ENCODE results near the gene NPAS3.

The NPAS3 gene

GRCh38 chr14:33602396-33602795 is 663.7 kb downstream of the NPAS3 start:
- DNase-seq, result no peak

DNA sequence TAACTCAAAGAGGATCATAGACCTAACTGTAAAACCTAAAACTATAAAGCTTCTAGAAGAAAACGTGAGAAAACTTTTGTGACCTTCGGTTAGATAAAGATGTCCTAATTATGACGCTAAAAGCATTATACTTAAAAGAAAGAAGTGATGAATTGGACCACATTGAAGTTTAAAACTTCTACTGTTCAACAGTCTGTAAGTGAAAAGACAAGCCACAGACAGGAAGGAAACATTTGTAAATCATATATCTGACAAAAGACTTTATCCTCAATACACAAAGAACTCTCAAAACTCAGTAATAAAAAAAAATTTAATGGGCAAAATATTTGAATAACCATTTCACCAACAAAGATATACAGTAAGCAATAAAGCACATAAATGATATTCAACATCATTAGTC is 667.9 kb downstream of the NPAS3 start:
- DNase-seq, result no peak

DNA sequence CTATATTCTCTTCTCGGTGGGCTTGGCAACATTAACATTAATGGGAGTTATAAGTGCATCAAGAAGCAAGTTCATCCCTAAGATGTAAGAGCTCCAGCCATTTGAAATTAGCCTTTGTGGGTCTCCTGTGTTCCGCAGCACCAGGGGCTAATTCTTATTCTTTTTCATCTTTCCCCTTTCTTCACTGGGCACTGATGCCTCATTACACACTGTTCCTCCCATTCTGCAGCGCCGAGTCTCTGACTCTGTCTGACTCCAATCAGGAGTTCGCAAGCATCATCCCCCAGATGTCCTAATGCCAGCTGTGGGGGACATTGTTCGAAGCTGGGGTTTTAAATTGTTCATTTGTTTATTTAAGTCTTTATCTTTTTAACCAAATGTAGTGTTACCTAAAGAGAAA is 670.9 kb downstream of the NPAS3 start:
- no peak for DNase-seq

- DNase-seq, result no peak
Observed at GRCh38 chr14:33610121-33610520, 671.4 kb downstream of the NPAS3 start.

- DNase-seq, result no peak
Observed at GRCh38 chr14:33611405-33612196, 672.9 kb downstream of the NPAS3 start.

DNA sequence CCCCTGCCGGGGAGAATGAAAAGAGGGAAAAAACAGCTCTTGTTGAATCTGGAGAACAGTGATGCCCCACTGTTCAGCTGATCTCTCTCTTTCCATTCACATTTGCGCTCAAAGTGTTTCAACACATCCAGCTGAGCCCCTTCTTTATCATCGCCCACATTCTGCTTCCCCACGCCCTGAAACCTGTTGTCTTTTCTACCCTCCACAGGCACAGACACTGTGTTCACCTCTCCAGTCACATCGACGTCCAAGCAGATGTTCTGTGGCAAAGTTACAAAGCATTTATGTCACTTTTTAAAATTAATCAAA is 673.5 kb downstream of the NPAS3 start:
- DNase-seq, result no peak

DNA sequence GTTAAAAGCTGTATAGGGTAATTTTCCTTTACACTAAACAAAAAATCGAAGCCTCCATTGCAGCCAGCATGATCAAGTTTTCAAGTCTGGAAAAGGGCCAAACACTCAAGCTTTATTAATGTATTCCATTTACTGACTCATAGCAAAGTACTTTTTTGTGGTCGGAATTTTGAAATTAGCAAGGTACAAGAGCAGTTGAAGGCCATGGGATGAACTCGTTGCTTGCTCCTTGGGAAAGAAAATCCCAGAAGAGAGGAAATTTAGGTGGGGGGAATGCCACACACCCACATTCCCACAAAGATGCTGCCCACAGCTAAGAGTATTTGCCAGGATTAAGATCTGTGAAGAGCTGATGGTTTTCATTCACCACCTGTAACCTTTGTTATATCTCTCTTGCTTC is 678.5 kb downstream of the NPAS3 start:
- no peak for DNase-seq

- DNase-seq, result no peak
Observed at GRCh38 chr14:33618361-33619105, 679.9 kb downstream of the NPAS3 start.

- DNase-seq, result no peak
Observed at GRCh38 chr14:33622496-33622895, 683.8 kb downstream of the NPAS3 start.

DNA sequence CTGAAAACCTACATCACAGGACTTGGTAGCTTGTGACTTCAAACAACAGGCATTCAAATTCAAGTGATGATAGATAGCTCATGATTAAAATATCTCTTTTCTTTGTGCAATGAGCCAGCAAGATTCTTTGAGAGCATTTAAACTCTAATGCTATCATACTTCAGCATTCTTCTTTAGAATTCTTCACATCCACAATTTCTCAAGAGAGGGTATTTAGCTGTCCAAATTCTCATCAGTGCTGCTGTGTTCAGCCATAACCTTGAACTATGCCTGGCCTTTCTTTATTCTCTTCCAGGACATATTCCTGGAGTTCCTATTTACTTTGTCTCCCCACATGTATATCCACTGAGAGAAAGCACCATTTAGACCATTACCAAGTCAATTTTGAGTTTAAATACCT is 691.1 kb downstream of the NPAS3 start:
- DNase-seq, result no peak

GRCh38 chr14:33631021-33631420 is 692.3 kb downstream of the NPAS3 start:
- DNase-seq, result no peak

DNA sequence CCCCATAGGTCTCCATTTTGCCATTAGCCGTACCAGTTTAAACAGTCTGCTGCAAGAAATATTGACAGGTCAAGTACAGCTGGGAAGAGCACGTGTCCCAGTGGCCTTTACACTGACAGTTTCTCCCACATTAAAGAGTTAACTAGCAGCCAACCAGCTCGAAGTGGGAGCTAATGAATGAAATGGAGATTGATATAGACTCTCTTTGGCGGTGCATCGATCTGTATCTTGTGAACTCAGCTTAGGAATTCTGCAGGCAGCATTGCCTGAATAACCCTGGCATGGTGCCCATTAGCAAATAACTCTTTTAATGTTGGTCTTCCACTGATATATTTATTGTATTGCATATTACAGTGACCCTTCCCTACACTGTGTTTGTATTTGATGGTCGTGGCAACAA is 692.8 kb downstream of the NPAS3 start:
- DNase-seq, result no peak

DNA sequence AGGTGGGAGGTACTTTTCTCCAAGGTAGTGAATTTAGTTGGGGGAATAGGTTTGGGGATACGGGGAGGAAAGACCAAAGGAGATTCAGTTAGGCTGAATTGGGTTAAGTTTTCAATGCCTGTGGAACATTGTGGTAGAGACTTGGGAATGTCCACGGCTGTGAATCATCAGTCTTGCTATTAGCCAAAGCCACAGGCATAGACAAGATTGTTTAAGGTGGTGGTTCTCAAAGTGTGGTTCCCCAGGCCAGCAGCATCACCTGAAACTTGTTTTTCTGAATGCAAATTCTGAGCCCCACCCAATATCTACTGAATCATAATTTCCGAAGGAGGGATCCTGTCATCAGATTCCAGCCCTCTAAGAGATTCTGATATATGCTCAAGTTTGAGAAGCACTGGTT is 696.0 kb downstream of the NPAS3 start:
- no peak for DNase-seq

GRCh38 chr14:33636716-33637115 is 698.0 kb downstream of the NPAS3 start:
- DNase-seq, result no peak

GRCh38 chr14:33642080-33642479 is 703.4 kb downstream of the NPAS3 start:
- DNase-seq, result no peak

- DNase-seq, result no peak
Observed at GRCh38 chr14:33642691-33643244, 704.1 kb downstream of the NPAS3 start.

DNA sequence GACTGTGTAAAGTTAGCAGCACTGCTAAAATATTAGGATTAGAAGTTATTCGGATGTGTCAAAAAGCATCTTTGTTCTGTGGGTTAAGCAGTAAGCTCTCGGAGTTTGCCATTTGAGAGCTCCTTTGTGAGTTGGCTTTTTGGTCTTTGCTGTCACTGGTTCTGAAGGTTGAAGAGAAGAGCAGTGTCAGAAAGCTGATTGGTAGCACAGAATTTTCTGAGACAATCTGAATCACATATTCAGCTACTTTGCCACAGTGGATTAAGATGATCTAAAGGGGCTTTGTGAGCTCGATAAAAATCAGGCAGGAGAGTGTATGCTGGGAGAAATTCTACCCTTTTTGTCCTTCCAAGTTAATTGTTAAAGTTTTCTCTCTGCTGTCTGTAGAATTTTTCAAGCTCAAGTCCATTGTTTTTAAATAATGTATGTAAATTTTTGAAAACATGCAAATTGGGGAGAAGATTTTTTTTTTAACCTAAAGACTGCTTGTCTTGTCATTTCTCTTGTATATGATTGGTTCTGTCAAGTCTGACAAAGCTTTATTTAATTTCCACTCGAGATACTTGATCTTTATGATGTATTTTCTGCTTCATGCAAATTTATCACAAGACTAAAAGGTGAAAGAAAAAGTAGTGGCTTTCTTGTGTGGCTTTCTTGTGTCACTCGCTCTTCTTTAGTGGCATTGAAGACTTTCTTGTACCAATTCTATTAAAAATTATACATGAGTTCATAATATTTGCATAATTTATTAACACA is 704.9 kb downstream of the NPAS3 start:
- DNase-seq, result no peak

DNA sequence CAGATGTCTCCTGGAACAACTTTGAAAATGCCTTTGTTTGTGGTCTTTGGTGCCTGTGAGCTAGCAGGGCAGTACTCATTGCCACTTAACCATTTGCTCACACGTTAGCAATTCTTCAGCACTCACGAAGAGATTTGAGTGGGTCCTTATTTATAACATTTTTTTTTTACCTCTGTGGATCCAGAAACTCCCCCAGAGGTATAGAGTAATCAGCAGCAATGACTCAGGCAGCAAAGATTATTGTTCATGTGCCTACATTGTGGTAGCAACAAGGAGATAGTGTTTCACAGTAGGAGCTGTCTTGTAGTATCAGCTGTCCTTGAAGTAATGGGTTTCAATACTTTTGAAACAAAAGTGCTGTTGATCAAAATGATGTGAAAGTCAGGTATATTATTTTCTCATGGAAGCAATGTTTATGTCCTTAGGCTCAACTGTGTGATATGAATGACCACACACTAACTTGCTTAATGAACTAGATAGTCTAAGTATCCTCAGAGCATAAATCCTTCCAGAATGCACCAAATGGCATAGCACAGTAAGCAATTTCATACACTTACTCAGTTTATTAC is 708.1 kb downstream of the NPAS3 start:
- no peak for DNase-seq

DNA sequence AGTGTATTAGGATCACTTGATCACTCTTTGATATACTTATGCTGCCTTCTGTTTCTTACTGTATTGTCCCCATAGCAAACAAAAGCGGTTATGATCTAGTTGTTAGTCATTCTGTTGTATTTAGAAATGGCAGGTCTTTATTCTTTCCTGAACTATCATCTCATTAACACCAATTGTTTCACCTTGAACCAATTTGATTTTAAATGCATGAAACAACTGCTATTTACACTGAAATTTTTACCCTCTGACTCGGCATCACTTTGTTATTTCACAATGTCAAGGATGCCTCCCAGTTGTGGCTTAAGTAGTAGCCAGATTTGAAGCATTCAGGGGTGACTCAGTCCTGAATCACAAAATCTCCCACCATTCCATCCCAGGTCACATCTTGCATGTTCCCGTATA is 708.7 kb downstream of the NPAS3 start:
- no peak for DNase-seq

DNA sequence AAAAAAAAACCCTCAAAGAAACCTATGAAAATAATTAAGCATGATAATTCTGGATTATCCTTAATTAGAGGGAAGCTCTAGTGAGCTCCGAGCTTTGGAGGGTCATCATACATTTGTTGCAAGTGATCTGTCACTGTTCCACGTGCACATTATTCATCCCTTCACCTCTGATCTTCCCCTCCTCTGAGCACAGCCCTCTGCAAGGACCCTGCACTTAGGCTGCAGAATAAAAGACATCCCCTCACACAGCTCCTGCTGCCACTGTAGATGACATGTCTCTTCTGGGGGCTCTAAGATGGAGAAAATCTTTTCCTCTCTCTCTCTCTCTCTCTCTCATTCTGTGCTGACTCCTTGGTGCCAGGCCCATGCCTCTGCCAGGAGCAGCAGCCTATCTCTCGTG is 711.8 kb downstream of the NPAS3 start:
- no peak for DNase-seq

DNA sequence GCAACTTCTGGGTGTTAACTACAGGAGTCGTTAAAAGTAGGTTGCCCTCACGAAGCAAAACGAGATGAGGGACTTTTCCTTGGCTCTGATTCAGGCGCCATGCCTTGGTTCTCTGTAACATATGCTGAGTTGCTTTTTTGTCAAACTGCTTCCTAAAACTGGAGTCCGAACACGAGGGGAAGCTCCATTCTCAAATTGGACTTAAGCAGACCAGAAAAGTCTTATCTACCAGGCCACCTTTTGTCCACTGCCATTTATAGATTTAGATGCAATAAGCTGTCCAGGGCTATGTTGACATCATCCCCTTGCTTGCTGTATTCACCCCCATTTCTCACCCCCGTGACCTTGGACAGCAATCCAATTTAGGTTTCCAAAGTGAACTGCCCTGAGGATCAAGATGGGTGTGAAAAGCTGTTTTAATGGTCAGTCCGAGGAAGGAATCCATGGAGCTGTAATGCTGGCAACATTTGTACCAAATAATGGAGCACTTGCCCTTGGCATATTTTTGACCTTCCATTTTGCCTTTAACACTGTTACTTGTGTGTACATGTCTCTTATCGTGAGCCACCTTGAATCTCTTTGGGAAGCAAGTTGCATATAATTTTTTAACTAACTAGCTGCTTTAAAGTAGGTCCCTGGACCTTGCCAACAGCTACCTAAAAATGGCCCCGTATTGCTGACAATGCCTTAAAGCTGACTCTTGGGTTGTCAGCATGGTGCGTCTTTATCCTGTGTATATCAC is 714.1 kb downstream of the NPAS3 start:
- no peak for DNase-seq

- DNase-seq, result no peak
Observed at GRCh38 chr14:33653308-33653695, 714.6 kb downstream of the NPAS3 start.

DNA sequence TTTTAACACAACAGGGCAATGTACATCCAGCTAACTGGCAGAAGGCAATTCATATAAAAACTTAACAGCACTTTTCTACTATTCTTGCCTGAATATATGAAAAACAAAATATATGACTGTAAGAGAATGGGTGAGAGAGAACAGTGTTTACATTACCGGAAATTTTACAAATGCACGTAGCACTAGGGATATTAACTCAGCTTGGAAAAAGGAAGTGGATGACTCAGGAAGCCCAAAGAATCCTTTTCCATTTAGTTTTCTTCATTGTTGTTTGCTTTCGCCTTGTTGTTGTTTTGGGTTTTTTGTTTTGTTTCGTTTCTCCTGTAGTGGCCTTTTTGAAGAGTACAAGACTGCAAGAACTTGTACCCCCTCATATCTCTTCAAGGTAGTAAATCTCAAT is 716.7 kb downstream of the NPAS3 start:
- no peak for DNase-seq

All from CD4-positive, alpha-beta T cell treated with Interleukin-17A for 1 hour (primary cell).